ENCODE data around the gene SUSD3.
A peak's percentile ranks its signal among the peaks of the same experiment; 100 is the strongest.

Gene SUSD3

GRCh38 chr9:93028448-93029006, 30.0 kb upstream of the SUSD3 start:
- DNase-seq (ENCODE audit: low read depth in 3 of 3, low spot score in 1 of 3): peak in 2 of 3 donors; percentile 43 to 57

- DNase-seq (ENCODE audit: low read depth in 3 of 3, low spot score in 1 of 3): no peak
These were observed 27.6 kb upstream of the SUSD3 start for GRCh38 chr9:93030642-93031628.

GRCh38 chr9:93031629-93032430, 26.7 kb upstream of the SUSD3 start:
- DNase-seq (ENCODE audit: low read depth in 3 of 3, low spot score in 1 of 3): no peak

GRCh38 chr9:93032545-93032944, 26.0 kb upstream of the SUSD3 start:
- no peak for DNase-seq (ENCODE audit: low read depth in 3 of 3, low spot score in 1 of 3)

DNA sequence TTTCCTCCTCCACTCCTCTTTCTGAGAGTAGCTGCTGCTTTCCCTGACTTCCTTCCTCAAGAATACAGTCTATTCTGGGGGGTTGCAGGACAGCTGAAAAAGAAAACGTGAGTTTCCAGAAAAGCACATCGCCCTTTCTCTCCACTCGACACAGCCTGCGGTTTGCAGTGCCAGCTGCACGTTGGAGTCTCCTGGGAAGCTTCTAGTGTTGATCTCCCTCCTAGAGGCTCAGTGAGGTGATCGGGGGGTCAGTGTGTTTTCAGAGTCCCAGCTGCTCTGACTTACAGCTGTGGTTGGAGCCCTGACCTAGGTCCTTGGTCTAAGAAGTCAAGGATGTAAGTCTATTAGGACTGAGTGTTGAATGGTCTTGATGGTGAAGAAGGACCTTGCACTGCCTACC, 25.0 kb upstream of the SUSD3 start:
- DNase-seq (ENCODE audit: low read depth in 3 of 3, low spot score in 1 of 3): no peak

DNA sequence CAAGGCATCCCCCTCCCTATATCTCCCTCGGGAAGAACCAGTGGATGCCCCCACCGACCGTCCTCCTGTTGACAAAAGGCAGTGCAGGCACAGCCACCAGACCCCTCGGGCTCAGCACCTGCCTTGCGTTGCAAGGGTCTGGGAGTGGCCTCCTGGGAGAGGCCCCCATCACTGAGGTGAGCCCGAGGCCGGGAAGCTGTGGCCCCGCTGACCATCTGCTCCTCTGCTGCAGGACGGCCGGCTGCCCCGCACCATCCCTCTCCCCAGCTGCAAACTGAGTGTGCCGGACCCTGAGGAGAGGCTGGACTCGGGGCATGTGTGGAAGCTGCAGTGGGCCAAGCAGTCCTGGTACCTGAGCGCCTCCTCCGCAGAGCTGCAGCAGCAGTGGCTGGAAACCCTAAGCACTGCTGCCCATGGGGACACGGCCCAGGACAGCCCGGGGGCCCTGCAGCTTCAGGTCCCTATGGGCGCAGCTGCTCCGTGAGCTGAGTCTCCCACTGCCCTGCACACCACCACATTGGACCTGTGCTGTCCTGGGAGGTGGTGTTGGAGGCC, 23.3 kb upstream of the SUSD3 start:
- DNase-seq (ENCODE audit: low read depth in 3 of 3, low spot score in 1 of 3): no peak

- no peak for DNase-seq (ENCODE audit: low read depth in 3 of 3, low spot score in 1 of 3)
These were observed 22.6 kb upstream of the SUSD3 start for GRCh38 chr9:93035821-93036351.

- DNase-seq (ENCODE audit: low read depth in 3 of 3, low spot score in 1 of 3): no peak
These were observed 21.5 kb upstream of the SUSD3 start for GRCh38 chr9:93036887-93037475.

- no peak for DNase-seq (ENCODE audit: low read depth in 3 of 3, low spot score in 1 of 3)
These were observed 21.0 kb upstream of the SUSD3 start for GRCh38 chr9:93037476-93037971.

DNA sequence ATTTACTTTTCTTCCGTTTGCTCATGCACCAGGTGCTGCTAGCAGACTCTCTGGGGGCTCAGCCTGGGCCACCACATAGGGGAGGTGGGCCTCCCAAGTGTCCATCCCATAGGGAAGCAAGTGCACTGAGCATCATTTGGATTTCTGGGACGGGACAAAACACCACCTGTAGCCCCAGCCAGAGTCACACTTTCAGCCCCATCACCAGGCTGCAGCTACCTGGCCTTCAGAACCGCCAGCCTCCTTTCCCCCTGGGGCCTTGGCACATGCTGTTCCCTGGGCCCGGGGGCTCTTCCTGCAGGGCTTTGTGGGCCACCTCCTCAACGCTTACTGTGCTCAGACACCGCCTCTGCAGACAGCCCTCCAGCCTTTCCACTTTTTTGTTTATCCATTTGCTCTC, 19.6 kb upstream of the SUSD3 start:
- DNase-seq (ENCODE audit: low read depth in 3 of 3, low spot score in 1 of 3): no peak

DNA sequence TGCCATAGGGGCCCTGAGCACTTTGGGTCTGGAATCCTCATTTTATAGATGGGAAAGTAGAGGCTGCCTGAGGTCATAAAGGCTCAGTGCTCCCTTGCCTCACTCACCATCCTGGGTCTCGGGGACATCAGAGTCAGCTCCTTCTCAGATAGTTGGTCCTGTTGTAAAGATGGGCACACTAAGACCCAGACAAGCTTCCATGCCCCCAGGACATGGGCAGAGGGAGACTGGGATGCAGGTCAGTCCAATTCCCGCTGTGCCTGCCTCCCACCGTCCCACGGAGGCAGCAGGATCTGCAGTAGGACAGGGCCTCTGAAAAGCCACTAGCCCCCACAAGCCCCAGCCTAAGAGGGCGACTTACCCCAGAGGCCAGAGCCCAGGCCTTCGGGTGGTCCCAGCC, 19.0 kb upstream of the SUSD3 start:
- DNase-seq (ENCODE audit: low read depth in 3 of 3, low spot score in 1 of 3): no peak

DNA sequence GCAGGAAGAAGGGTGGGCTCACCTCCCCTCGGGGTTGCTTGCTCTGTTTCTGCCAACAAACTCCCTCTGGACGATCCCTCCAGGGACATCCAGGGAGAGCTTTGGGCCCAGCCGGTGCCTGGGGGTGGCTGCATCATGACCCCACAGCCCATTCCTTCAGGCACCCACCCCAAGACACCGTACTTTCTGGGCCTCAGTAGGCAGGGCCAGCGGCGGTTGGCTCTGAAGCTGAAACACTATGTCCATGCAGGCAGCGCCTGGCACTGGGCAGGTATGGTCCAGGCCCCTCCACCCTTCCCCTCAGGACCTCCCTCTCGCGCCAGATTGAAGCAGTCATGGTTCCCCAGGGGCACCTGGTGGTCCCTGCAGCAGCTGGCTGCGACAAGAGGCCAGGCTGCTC, 18.5 kb upstream of the SUSD3 start:
- no peak for DNase-seq (ENCODE audit: low read depth in 3 of 3, low spot score in 1 of 3)

- DNase-seq (ENCODE audit: low read depth in 3 of 3, low spot score in 1 of 3): no peak
These were observed 18.1 kb upstream of the SUSD3 start for GRCh38 chr9:93040409-93040808.

- DNase-seq (ENCODE audit: low read depth in 3 of 3, low spot score in 1 of 3): no peak
These were observed 17.2 kb upstream of the SUSD3 start for GRCh38 chr9:93041108-93041802.

- DNase-seq (ENCODE audit: low read depth in 3 of 3, low spot score in 1 of 3): no peak
These were observed 15.4 kb upstream of the SUSD3 start for GRCh38 chr9:93043122-93043521.

GRCh38 chr9:93045521-93045920, 13.0 kb upstream of the SUSD3 start:
- DNase-seq (ENCODE audit: low read depth in 3 of 3, low spot score in 1 of 3): no peak

DNA sequence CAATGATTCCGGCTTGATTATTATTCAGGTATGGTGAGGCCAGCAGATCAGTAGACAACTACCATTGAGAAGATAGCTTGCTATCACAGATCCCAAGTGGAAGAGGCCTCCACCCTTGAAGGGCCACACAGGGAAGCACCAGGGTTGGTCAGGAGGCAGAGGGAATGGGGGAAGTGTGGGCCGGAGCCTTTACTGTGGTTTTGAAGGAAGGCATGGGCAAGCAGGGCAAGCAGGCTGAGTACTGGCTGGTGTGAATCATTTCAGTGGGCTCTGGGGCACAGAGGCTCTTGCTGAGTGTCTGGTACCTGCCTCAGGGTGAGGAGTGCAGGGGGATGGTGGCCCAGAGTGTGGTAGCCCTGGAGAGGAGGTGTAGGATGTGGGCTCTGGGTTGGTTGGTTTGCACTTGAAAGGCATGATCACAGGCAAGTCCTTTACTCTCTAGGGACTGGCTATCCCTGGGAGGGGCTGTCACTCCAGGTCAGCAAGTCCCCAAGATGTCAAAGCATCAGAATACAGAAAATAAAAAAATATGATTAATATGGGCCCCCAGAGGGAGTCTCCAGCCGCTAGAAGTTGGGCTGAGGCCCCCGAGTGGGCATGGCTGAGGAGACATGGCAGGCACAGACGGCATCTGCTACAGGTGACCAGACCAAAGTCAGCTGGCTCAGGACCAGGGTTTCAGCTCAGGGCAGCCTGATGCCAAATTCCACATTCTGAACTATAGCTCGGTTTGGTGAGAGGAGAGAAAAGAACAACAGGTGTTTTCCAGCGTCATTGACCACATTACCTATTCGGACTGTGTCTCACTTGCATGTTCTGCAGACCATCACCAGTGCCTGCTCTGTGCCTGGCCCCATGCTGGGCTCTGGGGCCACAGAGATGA, 9.7 kb upstream of the SUSD3 start:
- no peak for DNase-seq (ENCODE audit: low read depth in 3 of 3, low spot score in 1 of 3)

DNA sequence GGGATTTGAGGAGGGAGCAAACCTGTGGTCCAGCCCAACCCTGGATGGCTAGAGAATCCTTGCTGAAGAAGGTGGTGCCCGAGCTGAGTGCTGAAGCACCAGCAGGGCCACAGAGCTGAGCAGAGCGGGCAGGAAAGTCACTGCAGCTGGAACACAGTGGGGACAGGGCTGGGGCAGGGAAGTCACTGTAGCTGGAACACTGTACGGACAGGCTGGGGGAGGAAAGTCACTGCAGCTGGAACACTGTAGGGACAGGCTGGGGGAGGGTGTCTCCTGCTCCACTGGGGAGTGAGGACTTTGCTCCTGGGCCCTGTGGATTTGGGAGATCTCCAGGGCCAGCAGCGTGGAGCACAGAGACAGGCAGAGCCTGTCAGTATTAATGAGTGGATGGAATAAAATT, 9.0 kb upstream of the SUSD3 start:
- DNase-seq (ENCODE audit: low read depth in 3 of 3, low spot score in 1 of 3): no peak

GRCh38 chr9:93050231-93050630, 8.3 kb upstream of the SUSD3 start:
- DNase-seq (ENCODE audit: low read depth in 3 of 3, low spot score in 1 of 3): no peak
